Activated T-cell treated with anti-CD3 and anti-CD28 coated beads, Interleukin-2, amount 50 U/mL, for 48 hours (primary cell): ENCODE measurements around the gene LTO1.
"Not testable (repeated sequence)": the region's sequence is repeated elsewhere in the genome, so short reads cannot be mapped to it uniquely, and the experiment has no call there.

Experiments used
- DNase-seq, 2 experiments: peaks; one replicate each; pipeline ENCODE4 v3.0.0-alpha.2; 2020

Gene LTO1

DNA sequence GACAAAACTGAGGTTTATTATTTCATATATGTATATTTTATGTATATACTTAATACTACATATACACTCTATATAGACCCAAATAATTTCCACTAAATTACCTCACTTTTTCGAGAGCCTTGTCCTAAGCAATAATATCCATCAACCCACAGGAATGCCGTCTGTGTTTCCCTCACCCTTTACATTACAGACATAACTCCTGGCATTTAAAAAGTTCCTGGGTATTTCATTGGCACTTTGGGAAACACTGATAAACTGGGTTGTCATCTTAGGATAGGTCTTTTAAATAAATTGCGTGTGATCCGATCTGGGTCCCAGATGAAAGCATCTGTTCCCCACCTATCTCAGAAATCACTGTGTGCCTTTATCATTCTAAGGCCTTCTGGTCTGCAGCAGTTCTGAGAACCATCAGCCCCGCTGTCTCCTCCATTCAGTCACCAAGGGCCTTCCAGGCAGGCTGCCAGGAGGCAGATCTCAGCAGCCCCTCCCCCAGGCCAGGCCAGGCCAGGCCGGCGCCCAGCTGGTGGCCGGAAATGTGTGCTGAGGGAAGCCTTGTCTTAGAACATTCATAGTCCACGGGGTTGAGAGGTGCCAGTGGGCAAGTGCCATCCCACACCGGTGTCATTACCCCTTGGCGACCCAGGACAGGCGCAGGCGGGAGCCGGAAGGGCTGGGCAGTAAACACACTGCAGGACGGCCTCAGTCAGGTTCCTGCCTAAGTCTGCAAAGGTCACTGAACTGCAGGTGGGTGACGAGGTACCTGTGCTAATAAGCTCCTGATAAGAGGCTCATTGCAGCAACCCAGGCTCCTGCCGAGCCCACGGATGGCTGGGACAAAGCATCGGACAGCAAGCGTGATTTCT, 25.4 kb upstream of the LTO1 start:
- no peak for DNase-seq

DNA sequence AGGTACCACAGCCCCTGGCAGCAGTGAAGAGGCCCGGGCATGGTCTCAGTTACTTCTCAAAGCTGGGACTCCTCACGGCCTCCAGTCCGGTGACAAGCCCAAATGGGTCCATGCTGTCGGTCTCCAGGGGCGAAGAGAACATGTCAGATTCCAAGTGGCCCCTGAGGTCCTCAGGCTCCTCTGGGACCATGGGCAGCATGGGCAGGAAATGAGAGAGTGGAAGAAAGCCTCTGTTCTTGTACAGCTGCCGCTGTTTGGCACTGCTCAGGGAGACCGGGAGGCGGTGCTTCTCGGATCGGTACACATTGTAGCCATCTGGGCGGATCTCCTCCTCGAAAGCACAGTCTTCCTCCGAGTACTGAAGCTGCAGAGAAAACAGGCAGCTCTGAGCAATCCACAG, 24.1 kb upstream of the LTO1 start:
- no peak for DNase-seq

- DNase-seq, result no peak
Measured at GRCh38 chr11:69698362-69698761, 23.2 kb upstream of the LTO1 start.

DNA sequence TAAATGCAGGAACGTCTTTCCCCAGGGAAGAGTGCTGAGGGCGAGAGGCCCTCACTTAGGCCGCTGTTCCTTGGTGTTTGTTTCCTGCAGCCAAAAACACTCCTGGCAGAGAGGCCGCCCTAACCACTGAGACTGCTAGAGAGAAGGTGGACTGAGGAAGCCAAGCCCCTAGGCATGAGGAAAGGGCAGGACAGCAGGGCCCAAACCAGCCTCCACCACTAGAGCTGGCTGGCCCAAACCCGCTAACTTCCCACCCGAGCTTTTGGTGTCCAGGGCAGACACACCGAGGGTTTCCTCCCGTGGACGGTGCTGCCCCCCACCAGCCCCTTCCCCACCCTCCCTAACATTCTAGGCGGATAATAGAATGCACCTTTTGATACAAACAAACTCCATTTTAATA, 22.7 kb upstream of the LTO1 start:
- no peak for DNase-seq

DNA sequence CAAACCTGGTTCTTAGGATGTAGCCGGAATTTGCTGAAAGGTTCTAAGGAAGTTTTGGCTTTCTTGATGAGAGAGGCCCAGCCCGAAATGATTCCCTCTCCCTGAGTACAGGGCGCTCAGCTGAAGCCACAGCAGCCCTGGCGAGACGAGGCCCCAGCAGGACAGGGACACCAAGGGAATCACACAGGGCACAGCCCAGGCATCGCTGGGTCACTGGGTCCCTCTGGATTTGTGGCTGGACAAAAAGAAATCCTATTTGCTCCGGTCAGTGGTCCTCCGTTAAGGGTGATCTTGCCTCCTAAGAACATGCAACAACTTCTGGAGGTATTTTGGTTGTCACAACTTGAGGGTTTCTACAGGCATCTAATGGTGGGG, 22.3 kb upstream of the LTO1 start:
- DNase-seq, result no peak

- no peak for DNase-seq
Measured at GRCh38 chr11:69696749-69697468, 21.8 kb upstream of the LTO1 start.

GRCh38 chr11:69695995-69696394, 20.8 kb upstream of the LTO1 start:
- DNase-seq, result not testable (repeated sequence)

- no peak for DNase-seq
Measured at GRCh38 chr11:69695581-69695980, 20.4 kb upstream of the LTO1 start.

DNA sequence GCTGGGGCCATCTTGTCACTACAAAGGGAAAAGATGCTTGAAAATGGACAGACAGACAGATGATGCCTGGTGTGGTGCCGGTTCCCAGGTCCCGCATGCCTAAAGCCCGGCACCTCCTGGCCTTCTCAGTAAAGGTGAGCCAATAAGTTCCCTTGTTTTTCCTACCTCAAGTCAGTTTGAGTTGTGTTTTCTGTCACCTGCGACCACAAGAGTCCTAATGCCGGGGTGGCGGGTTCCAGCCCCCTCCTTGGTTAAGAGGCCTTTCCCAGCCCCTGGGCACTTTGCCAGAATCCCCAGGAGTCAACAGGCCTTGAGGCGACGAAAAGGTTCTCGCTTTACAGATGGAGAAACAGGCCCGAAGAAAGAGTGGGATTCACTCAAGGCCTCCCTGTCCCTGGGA, 19.6 kb upstream of the LTO1 start:
- DNase-seq, result no peak

- no peak for DNase-seq
Measured at GRCh38 chr11:69692422-69692821, 17.3 kb upstream of the LTO1 start.

DNA sequence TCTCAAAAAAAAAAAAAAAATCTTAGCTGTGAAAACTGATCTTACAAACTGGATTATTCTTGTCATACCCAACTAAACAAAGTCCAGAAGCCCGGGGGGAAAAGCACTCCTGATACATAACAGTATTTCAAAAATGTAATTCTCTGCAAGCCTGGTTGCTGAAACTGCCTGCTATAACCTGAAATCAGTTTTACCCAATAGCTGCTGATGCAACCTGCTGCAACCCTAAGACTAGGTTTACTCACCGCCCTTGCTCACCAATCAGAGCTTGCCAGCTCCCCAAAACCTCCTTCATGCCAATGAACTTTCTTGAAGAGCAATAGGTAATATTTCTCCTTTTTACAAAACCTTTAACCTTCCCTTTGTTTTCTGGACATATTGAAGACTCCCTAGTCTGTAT, 16.3 kb upstream of the LTO1 start:
- DNase-seq, result no peak

- no peak for DNase-seq
Measured at GRCh38 chr11:69689484-69690319, 14.5 kb upstream of the LTO1 start.

DNA sequence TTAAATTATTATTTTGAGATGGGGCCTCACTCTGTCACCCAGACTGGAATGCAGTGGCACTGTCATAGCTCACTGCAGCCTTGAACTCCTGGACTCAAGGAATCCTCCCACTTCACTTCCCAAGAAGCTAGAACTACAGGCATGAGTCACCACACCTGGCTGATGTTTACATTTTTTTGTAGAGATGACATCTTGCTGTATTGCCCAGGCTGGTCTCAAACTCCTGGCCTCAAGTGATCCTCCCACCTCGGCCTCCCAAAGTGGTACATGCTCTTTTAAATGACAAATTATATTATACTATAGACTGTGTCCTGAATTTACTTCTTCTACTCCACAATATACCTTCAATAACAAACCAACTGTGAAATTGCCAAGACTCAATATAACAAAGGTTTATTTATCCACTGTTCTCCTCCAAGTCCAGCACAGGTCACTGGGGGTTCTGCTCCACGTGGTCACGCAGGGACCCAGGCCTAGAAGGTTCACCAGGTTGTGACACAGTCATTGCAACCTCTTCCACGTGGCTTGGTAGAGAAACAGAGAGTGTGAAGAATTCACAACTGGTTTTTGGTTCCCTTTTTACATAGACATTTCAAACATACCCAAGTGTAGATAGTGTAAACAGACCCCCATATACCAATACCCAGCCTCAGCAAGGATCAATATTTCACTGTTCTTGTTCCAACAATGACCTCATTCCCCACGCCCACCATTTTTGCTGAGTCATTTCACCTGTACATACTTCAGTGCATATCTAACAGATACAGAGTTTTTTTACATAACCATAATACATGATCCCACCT, 13.0 kb upstream of the LTO1 start:
- peak in 1 of 2 experiments; percentile 46 for DNase-seq

DNA sequence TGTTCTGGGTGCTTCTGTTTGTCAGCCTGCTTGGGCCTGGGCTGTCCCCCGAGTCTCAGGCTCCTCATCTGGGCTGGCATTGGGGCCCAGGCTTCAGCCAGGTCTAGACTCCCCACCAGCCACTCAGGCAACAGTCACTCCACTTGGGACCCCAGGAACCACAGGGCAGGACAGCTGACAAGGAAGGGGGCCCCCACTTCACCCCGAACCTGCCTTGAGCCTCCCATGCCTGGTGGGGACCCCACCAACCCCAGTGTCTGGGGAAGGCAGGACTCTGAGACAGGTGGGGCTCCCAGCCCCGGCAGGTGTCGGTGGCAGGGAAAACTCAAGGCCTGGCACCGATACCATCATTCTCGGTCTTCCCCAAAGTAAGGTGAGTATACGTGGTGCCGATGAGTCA, 11.7 kb upstream of the LTO1 start:
- no peak for DNase-seq

DNA sequence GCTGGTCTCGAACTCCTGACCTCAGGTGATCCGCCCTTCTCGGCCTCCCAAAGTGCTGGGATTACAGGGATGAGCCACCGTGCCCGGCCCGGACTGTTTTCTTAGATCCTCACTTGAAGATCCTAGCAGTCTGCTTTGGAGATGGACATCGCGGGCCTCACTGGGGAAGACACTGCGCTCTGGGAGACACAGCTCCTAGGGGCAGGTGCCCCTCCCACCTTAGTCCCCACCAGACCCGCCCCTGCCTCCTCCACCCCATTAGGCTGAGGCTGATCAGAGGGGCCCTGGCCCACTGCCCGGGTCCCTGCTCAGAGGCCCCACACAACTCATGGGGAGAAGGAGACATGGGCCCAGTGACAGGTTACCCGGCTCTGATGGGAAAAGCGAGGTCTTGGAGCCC, 11.3 kb upstream of the LTO1 start:
- no peak for DNase-seq

DNA sequence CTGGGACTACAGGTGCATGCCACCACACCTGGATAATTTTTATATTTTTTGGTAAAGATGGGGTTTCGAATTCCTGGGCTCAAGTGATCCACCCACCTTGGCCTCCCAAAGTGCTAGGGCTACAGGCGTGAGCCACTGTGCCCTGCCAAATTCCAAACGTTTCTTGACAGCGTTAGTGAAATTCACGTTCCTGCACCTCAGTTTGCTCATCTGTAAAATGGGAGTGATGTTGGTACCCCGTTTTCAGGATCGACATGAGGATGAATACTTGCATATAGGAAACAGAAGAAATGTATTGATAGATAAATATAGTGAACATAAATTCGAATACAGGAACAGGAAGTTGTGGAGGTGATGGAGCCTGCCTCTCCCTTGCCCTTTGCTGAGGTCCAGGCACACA, 10.2 kb upstream of the LTO1 start:
- no peak for DNase-seq

DNA sequence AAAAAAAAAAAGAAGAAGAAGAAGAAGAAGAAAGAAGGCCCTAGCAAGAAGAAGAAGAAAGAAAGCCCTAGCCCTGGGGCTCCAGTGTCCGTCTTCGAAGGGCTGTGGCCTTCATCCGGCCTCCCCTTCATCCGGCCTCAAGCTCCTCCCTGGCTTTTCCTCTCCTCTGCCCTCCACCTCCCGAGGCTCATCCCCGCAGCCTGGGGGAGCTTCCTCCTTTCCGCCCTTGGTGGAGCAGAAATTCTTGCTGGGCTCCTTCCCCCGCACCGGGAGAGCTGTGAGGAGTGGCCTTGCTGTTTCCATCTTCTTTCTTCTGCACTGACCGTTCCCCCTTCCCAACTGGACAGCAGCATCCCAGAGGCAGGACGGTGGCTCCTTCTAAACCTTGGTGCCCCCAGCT, 9.5 kb upstream of the LTO1 start:
- no peak for DNase-seq

DNA sequence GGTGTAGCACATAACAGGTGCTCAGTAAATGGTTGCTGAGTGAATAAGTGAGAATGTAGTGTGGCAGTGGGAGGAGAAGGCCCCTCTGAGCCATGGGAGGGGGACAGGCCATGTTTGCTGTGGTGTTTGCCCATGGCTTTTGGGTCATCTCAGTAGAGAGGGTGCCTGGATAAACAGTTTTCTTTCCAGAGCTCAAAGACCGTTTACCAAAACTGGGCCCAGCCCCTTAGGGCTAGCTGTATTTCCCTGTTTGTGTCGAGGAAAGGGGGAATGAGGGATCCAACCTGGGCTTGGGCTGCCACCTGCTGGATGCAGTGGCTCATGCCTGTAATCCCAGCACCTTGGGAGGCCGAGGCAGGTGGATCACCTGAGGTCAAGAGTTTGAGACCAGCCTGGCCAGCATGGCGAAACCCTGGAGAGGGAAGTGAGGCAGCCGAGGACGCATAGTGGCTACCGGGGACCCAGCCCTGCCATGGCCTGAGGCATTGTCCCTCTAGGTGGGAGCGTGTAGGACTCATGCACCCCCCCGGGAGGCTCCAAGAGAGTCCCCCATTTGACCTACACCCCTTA, 8.7 kb upstream of the LTO1 start:
- no peak for DNase-seq

DNA sequence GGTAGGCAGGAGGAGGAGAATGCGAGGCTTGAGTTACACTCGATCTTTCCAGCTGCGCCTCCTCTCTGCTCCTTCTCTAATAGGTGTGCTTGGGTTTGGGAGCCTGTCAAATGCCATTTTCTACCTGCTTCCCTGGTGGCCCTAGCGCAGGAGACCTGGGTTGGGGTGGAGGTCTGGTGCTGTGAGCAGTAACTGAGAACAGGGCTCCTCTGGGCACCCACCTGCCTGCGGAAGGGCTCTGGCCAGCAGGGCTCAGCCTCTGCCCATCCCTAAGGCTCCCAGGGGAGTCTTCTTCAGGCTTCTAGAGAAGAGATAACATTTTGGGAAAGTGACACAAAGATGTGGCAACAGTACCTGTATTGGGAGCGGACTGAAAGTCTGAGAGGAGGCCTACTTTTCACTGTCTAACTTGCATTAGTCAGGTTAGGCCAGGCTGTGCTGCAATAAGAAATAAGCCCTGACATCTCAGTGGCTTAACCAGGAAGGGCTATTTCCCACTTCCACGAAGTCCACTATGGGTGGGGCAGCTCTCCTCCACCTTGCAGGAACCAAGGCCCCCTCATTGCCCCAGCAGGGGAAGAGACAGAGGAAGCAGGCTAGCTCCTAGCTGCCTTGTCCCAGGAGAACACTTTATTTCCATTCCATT, 7.7 kb upstream of the LTO1 start:
- DNase-seq, result no peak

DNA sequence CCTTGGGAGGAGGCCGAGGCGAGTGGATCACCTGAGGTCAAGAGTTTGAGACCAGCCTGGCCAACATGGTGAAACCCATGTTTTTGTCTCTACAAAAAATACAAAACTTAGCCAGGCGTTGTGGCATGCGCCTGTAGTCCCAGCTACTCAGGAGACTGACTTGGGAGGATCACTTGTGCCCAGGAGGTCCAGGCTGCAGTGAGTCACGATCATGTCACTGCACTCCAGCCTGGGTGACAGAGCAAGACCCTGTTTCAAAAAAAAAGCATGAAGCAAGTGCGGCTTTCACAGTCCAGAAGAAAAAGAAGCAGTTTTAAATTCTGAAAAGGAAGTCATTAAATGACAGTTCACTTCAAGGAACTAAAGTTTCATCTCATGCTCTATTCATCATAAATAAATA, 7.1 kb upstream of the LTO1 start:
- no peak for DNase-seq

DNA sequence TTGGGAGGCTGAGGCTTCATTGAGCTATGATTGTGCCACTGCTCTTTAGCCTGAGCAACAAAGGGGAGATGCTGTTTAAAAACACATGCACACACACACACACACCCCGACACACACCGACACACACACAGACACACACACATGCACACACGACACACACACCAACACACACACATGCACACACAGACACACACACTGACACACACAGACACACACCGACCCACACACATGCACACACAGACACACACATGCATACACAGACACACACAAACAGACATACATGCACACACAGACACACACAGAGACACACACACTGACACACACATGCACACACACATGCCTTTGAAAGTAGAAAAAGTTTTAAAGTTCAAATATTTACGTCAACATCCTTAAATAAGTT, 5.5 kb upstream of the LTO1 start:
- DNase-seq, result no peak

DNA sequence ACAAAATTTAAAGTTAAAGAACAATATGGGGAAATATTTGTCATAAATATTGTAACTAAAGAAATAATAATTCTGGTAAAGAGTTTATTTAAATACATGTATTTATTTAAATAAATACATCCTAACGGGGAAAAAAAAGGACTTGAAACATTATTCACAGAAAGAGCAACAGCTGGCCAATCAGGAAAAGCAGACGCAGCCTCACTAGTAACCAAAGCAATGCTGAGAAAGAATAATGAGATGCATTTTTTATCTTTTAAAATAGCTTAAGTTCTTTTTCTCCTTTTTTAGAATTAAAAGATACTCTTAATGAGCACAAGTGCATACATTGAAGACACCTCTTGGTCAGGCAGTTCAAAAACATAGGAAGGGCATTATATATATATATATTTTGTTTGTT, 2.6 kb upstream of the LTO1 start:
- DNase-seq, result no peak
